Endothelial cell of umbilical vein (primary cell): Measurements from ENCODE around the gene GALNT13. TPM values are rescaled to one million over a fixed set of nuclear protein-coding genes. Genes with fewer than 3 reads are reported as not detected.

Experiments
- BruUV-seq: library from RNA; stranded (reverse); fragments of 400-500 nt; replicated peaks from 2 replicates; lab custom pipeline; 2021; lab: Mats Ljungman, UMichigan
- CTCF ChIA-PET: fragments of 300-600, 350-600 bp; sonication (Branson Sonifier 250); formaldehyde crosslinking; loops from one replicate; lab custom pipeline; 2021; ENCODE audit warnings: antibody characterized with exemption, inconsistent platforms; lab: Charles Lee
- POLR2A ChIA-PET: fragments of 300-600, 350-600 bp; sonication (Branson Sonifier 250); formaldehyde crosslinking; loops from one replicate; lab custom pipeline; 2021; ENCODE audit warnings: antibody characterized with exemption, inconsistent platforms; lab: Charles Lee
- DNase-seq: peaks from one replicate; pipeline ENCODE4 v3.0.0-alpha.2; 2011; ENCODE audit warnings: low read depth, low spot score
- FAIRE-seq: peaks from 2 replicates; lab custom pipeline; 2011; peaks lifted over from hg19 to GRCh38; lab: Jason Lieb, UNC
- H2AFZ ChIP-seq: 2 replicates; pipeline ENCODE4 v1.6.0; 2012; ENCODE audit warnings: low read depth, low read length, control low read depth, inconsistent platforms
- H3K27ac ChIP-seq: 2 replicates; pipeline ENCODE4 v1.5.1; 2011; ENCODE audit warnings: low read depth, mild to moderate bottlenecking, control low read depth, low read length, moderate library complexity; ENCODE audit not compliant: insufficient read depth
- H3K27me3 ChIP-seq, 2 experiments: 2 replicates each; pipeline versions ENCODE4 v1.6.0 to v1.6.1; 2011; ENCODE audit warnings: low read length in 2 of 2, mixed read lengths in 1 of 2; ENCODE audit not compliant: control insufficient read depth in 2 of 2, insufficient read depth in 2 of 2
- H3K36me3 ChIP-seq, 2 experiments: 2 replicates in 1 of 2; 3 replicates in 1 of 2; pipeline ENCODE4 v1.5.1; 2011; ENCODE audit warnings: low read length in 2 of 2, mild to moderate bottlenecking in 1 of 2, moderate library complexity in 1 of 2; ENCODE audit not compliant: control insufficient read depth in 2 of 2, insufficient read depth in 2 of 2; ENCODE audit errors: extremely low read depth in 1 of 2
- H3K4me1 ChIP-seq: 3 replicates; pipeline ENCODE4 v1.5.1; 2011; ENCODE audit warnings: mild to moderate bottlenecking, low read length; ENCODE audit not compliant: control insufficient read depth, insufficient read depth; ENCODE audit errors: extremely low read depth
- H3K4me2 ChIP-seq: 2 replicates; pipeline ENCODE4 v1.6.1; 2011; ENCODE audit warnings: low read length, control low read depth, mixed read lengths; ENCODE audit not compliant: insufficient read depth
- H3K4me3 ChIP-seq, 3 experiments: fragments of 200-600 bp in 1 of 3; sonication (generic), shearing (Covaris generic) in 1 of 3; replicated peaks in 1 of 3; 2 replicates each; pipeline ENCODE4 v1.5.1; 2011 to 2016; ENCODE audit warnings: control low read depth in 3 of 3, low read length in 3 of 3, mild to moderate bottlenecking in 2 of 3, inconsistent platforms in 1 of 3, low read depth in 1 of 3, moderate library complexity in 1 of 3; ENCODE audit not compliant: insufficient read depth in 1 of 3
- H3K79me2 ChIP-seq: 2 replicates; pipeline ENCODE4 v1.6.0; 2012; ENCODE audit warnings: low read length, inconsistent platforms; ENCODE audit not compliant: control insufficient read depth, insufficient read depth
- H3K9ac ChIP-seq: replicated peaks from 2 replicates; pipeline ENCODE3; 2011; ENCODE audit warnings: low read length, control low read depth; ENCODE audit not compliant: insufficient read depth; ENCODE audit errors: extremely low read depth
- H3K9me1 ChIP-seq: replicated peaks from 3 replicates; pipeline ENCODE4 v1.6.0; 2011; ENCODE audit warnings: mild to moderate bottlenecking, low read length; ENCODE audit not compliant: control insufficient read depth, insufficient read depth; ENCODE audit errors: extremely low read depth
- H3K9me3 ChIP-seq: replicated peaks from 2 replicates; pipeline ENCODE4 v1.5.1; 2012; ENCODE audit warnings: low read length, inconsistent platforms; ENCODE audit not compliant: control insufficient read depth, insufficient read depth
- H4K20me1 ChIP-seq: replicated peaks from 2 replicates; pipeline ENCODE3; 2011; ENCODE audit warnings: mild to moderate bottlenecking, low read length; ENCODE audit not compliant: control insufficient read depth, insufficient read depth; ENCODE audit errors: extremely low read depth
- EZH2 ChIP-seq: IDR thresholded peaks from 2 replicates; pipeline ENCODE4 v1.6.1; 2012; ENCODE audit warnings: borderline replicate concordance, low read depth, mild to moderate bottlenecking, moderate library complexity, low read length, inconsistent platforms; ENCODE audit not compliant: severe bottlenecking
- FOS ChIP-seq: IDR thresholded peaks from 2 replicates; pipeline ENCODE4 v1.6.1; 2011; ENCODE audit warnings: mild to moderate bottlenecking, low read length, moderate library complexity, borderline replicate concordance; ENCODE audit not compliant: insufficient read depth
- GATA2 ChIP-seq: IDR thresholded peaks from 2 replicates; pipeline ENCODE4 v1.7.0; 2011; ENCODE audit warnings: low read depth, mild to moderate bottlenecking, moderate library complexity, mixed read lengths, low read length; ENCODE audit not compliant: insufficient read length, insufficient read depth
- JUN ChIP-seq: IDR thresholded peaks from 2 replicates; pipeline ENCODE4 v1.6.1; 2011; ENCODE audit warnings: borderline replicate concordance, low read depth; ENCODE audit not compliant: insufficient read length, insufficient read depth
- MYC ChIP-seq: IDR thresholded peaks from one replicate; pipeline ENCODE4 v1.6.1; 2011; ENCODE audit warnings: mild to moderate bottlenecking, low read depth, low read length
- POLR2A ChIP-seq: IDR thresholded peaks from 2 replicates; pipeline ENCODE4 v1.6.1; 2012; ENCODE audit warnings: low read depth, mild to moderate bottlenecking, control low read depth, low read length
- POLR2AphosphoS5 ChIP-seq: IDR thresholded peaks from 2 replicates; pipeline ENCODE4 v1.6.1; 2012; ENCODE audit warnings: low read depth, mild to moderate bottlenecking, control low read depth, low read length, moderate library complexity; ENCODE audit not compliant: insufficient read depth
- dilution Hi-C: fragments of 300-500 bp; cut with MboI; formaldehyde crosslinking; loops from one replicate; pipeline ENCODE4 v1.15.0; 2019; ENCODE audit warnings: low sequenced_read_pairs; ENCODE audit not compliant: extremely low pct_ligation_motif_present
- intact Hi-C: fragments of 100-400 bp; cut with micrococcal nuclease; formaldehyde crosslinking; loops from one replicate; pipeline ENCODE4 v1.10.0; 2022
- polyA plus RNA-seq, 4 experiments: library from polyadenylated mRNA; depleted of rRNA in 3 of 4; stranded (reverse) in 3 of 4; unstranded in 1 of 4; fragments of >200 nt; gene quantifications; 2 replicates each; pipeline versions ENCODE4 v1.2.1 to v1.2.3, GENCODE V29; 2011 to 2012; ENCODE audit warnings: missing spikeins in 1 of 4
- total RNA-seq: library from RNA; stranded (reverse); gene quantifications from 2 replicates; pipeline ENCODE4 v1.2.3, GENCODE V29; 2021
- TF ChIP-seq, protein P1 (sequence below): IDR thresholded peaks from 2 replicates; pipeline ENCODE4 v1.6.1; 2011; ENCODE audit not compliant: insufficient read depth, insufficient read length
- TF ChIP-seq, protein P2 (sequence below), 2 donors: IDR thresholded peaks; 1 replicate in 1 of 2; 2 replicates in 1 of 2; pipeline ENCODE4 v1.5.1; 2011; ENCODE audit warnings: low read length in 2 of 2, mild to moderate bottlenecking in 2 of 2, moderate library complexity in 2 of 2, control low read depth in 1 of 2, inconsistent platforms in 1 of 2, low read depth in 1 of 2; ENCODE audit not compliant: insufficient read depth in 1 of 2; ENCODE audit errors: extremely low read depth in 1 of 2

GALNT13 gene
- total and polyA plus RNA-seq, 2 donors (not counting 3 experiments of a cell fraction or from before 2014, with no cell fraction given), result 0.06 TPM; not detected in 1

DNA sequence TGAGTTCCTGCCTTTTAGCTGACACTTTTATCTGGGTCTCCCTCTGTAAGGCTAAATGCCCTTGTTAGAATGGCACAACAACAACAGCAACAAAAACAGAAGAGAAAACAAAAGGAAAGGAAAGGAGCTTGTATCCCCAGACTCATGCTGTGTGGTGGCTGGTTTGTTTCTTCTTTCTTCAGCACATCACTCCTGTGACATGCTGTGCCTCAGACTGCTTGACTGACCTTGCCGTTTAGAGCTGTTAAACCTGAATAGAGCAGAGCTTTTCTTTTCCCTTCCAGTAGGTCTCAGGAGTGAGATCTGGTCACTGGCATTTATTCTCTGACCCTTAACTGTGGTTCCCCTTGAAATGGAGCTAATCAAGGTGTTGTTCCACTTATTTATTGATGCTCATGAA is 18.9 kb downstream of the GALNT13 start:
- H4K20me1 ChIP-seq, result no peaks in the 10 kb centered on the region
- CTCF ChIA-PET, result no interaction called here
- FAIRE-seq, result no peak

More for the DNA sequence above, 18.9 kb downstream of the GALNT13 start:
- Histone ChIP-seq H3K4me3 (no peak overlapping the region), H3K9ac (no peak overlapping the region), H3K36me3 (no peaks in the 10 kb centered on the region), H3K27ac (no peak overlapping the region), H3K27me3 (no peaks in the 10 kb centered on the region), H3K79me2 (no peaks in the 10 kb centered on the region), H3K4me1 (no peaks in the 10 kb centered on the region), H3K9me3 (no peaks in the 10 kb centered on the region), H3K4me2 (no peak overlapping the region), H2AFZ (no peak overlapping the region), H3K9me1 (no peaks in the 10 kb centered on the region)
- TF ChIP-seq GATA2 (no peak), POLR2AphosphoS5 (no peak), POLR2A (no peak), JUN (no peak), MYC (no peak), EZH2 (no peak), FOS (no peak)
- TF ChIP-seq, protein P1, sequence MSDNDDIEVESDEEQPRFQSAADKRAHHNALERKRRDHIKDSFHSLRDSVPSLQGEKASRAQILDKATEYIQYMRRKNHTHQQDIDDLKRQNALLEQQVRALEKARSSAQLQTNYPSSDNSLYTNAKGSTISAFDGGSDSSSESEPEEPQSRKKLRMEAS, result no peak
- TF ChIP-seq, protein P2, sequence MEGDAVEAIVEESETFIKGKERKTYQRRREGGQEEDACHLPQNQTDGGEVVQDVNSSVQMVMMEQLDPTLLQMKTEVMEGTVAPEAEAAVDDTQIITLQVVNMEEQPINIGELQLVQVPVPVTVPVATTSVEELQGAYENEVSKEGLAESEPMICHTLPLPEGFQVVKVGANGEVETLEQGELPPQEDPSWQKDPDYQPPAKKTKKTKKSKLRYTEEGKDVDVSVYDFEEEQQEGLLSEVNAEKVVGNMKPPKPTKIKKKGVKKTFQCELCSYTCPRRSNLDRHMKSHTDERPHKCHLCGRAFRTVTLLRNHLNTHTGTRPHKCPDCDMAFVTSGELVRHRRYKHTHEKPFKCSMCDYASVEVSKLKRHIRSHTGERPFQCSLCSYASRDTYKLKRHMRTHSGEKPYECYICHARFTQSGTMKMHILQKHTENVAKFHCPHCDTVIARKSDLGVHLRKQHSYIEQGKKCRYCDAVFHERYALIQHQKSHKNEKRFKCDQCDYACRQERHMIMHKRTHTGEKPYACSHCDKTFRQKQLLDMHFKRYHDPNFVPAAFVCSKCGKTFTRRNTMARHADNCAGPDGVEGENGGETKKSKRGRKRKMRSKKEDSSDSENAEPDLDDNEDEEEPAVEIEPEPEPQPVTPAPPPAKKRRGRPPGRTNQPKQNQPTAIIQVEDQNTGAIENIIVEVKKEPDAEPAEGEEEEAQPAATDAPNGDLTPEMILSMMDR (IDR thresholded peaks at IDR 0.05; ENCODE audit: extremely low read depth in 1 of 2, insufficient read depth in 1 of 2, low read depth in 1 of 2, low read length in 2 of 2), result no peak
- DNase-seq, result no peak
- no TSS peak for BruUV-seq
- intact Hi-C loops, result no loop called here
- dilution Hi-C loops, result no loop called here
- POLR2A ChIA-PET, result no interaction called here
